ENCODE results near the gene SMDT1.
A peak's percentile ranks its signal among the peaks of the same experiment; 100 is the strongest.
"Not testable (repeated sequence)": the region's sequence is repeated elsewhere in the genome, so short reads cannot be mapped to it uniquely, and the experiment has no call there.

Gene SMDT1

GRCh38 chr22:42071508-42071907 lies 8.0 kb upstream of the SMDT1 start:
- not testable (repeated sequence) for H3K27ac ChIP-seq (ENCODE audit: low read depth, low read length, severe bottlenecking)

DNA sequence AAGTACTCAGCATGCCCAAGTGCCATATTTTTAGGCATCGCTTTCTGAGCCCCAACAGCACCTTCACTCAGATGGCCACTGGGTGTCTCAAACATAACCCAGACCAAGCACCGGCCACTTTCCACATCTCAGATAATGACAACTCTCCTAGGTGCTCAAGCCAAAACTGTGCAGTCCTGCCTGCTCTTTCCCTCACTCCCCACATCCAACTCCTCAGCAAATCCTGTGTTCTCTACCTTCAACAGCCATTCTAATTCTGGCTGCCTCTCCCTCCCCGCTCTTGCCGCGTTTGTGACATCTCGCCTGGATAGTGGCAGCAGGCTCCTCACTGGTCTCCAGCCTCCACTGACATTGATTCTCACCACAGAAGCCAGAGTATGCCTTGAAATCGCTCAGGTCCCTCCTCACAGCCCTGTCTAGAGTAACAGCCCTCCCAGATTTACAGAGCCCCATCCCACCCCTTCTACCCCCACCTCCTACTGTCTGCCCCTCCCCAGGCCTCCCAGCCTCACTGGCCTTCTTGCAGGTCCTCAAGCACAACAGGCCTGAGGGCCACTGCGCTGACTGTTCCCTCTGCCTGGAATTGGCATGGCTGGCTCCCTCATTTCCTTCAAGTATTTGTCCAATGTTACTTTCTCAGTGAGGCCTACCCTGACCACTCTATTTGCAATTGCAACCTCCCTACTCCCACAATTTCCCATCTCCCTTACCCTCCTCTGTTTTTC lies 6.7 kb upstream of the SMDT1 start:
- Histone ChIP-seq H3K4me3 (ENCODE audit: extremely low read depth, insufficient read depth, low read length, poor library complexity, severe bottlenecking) (no peak overlapping the region), H3K9me3 (ENCODE audit: control insufficient read depth, low read length) (no peaks in the 10 kb centered on the region)
- 80 to 84% methylated on average over 8 of the region's 8 CpGs for WGBS, 2 experiments (ENCODE audit: insufficient coverage in 2 of 2)

More at GRCh38 chr22:42071508-42071907, 8.0 kb upstream of the SMDT1 start:
- 87 to 91% methylated on average over 7 of the region's 7 CpGs for WGBS, 2 experiments (ENCODE audit: insufficient coverage in 2 of 2)
- not testable (repeated sequence) for H3K9me3 ChIP-seq (ENCODE audit: control insufficient read depth, low read length); H3K4me3 ChIP-seq (ENCODE audit: extremely low read depth, insufficient read depth, low read length, poor library complexity, severe bottlenecking); H3K4me1 ChIP-seq (ENCODE audit: control insufficient read depth, insufficient read depth, low read length, poor library complexity, severe bottlenecking)
- peaks cover 20% of the 10 kb centered on the region for H3K36me3 ChIP-seq (ENCODE audit: control insufficient read depth, insufficient read depth, low read length)

DNA sequence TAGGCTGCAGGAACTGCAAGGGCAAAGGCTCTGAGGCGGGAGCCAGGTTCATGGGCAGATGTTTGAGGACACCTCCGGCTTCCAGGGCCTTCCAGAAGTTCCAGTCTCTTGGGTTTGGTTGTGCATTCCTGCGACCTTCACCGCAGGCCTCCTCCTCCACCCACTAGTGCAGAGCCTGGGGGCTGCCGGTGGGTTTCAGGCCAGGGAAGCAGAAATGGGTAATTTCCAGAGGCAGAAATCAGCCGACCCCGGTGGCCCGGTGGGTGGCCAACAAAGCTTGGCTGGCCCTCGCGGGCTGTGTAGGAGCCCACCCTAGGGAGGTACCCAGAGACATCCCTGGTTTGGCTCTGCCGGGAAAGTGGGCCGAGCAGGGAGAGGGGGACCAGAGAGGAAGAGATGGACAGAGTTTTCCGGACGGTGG lies 5.9 kb upstream of the SMDT1 start:
- Histone ChIP-seq H3K36me3 (ENCODE audit: control insufficient read depth, insufficient read depth, low read length) (no peaks in the 10 kb centered on the region), H3K27ac (ENCODE audit: low read depth, low read length, severe bottlenecking) (no peak overlapping the region), H3K4me3 (ENCODE audit: extremely low read depth, insufficient read depth, low read length, poor library complexity, severe bottlenecking) (no peak overlapping the region), H3K9me3 (ENCODE audit: control insufficient read depth, low read length) (no peaks in the 10 kb centered on the region), H3K4me1 (ENCODE audit: control insufficient read depth, insufficient read depth, low read length, poor library complexity, severe bottlenecking) (no peaks in the 10 kb centered on the region)
- 92 to 95% methylated on average over 9 to 12 of the region's 14 CpGs for WGBS, 2 experiments (ENCODE audit: insufficient coverage in 2 of 2)

More for the DNA sequence above, 6.7 kb upstream of the SMDT1 start:
- Histone ChIP-seq H3K36me3 (ENCODE audit: control insufficient read depth, insufficient read depth, low read length) (peaks cover 8% of the 10 kb centered on the region), H3K4me1 (ENCODE audit: control insufficient read depth, insufficient read depth, low read length, poor library complexity, severe bottlenecking) (no peaks in the 10 kb centered on the region), H3K27ac (ENCODE audit: low read depth, low read length, severe bottlenecking) (no peak overlapping the region)

DNA sequence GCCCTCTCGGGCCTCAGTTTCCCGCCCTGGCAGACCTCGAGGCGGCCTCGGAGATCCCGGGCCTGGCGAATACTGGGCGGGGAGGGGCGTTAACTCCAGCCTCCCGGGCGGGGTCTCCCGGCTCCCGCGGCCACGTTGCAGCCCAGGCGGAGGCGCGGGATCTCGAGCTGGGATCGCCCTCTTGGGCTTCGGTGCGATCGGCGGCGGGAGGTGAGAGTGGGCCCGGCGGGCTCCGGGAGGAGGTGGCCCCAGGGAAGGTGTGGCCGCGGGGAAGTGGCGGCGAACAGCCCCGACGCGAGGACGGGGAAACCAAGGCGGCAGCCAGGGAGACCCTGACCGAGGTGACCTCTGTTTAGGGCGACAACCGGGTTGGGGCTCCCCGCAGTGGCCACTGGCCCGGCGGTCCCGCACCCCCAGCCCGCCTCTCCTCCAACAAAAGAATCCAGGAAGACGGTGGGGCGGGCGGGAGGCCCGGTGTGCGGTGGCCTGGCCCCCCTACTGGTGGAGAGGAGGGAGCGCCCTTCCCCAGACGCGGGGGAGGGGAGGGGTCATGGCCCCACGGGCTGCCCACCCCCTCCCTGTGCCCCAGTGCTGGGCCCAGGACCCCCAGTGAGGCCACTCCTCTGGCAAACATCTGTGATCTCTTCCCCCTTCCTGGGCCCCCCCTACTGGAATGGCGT lies 5.2 kb upstream of the SMDT1 start, which contains the start of gene PHETA2:
PHETA2 (plus strand) TSS at position 117 of the 680 bp plus-strand sequence. CDS start 3,046 bp downstream, outside the sequence.
- no peaks in the 10 kb centered on the region for H3K36me3 ChIP-seq (ENCODE audit: control insufficient read depth, insufficient read depth, low read length)
- H3K4me3 ChIP-seq (ENCODE audit: extremely low read depth, insufficient read depth, low read length, poor library complexity, severe bottlenecking): peak within 1 kb of the TSS; percentile 22
- WGBS, 2 experiments (ENCODE audit: insufficient coverage in 2 of 2): 20 to 30% methylated on average over 30 to 43 of the region's 55 CpGs
- no peak within 1 kb of the TSS for H3K27ac ChIP-seq (ENCODE audit: low read depth, low read length, severe bottlenecking)
- H3K4me1 ChIP-seq (ENCODE audit: control insufficient read depth, insufficient read depth, low read length, poor library complexity, severe bottlenecking): peaks cover 3% of the 10 kb centered on the region
- H3K9me3 ChIP-seq (ENCODE audit: control insufficient read depth, low read length): no peaks in the 10 kb centered on the region

- H3K27ac ChIP-seq (ENCODE audit: low read depth, low read length, severe bottlenecking): no peak overlapping the region
Observed at GRCh38 chr22:42074846-42075676, 4.4 kb upstream of the SMDT1 start.

DNA sequence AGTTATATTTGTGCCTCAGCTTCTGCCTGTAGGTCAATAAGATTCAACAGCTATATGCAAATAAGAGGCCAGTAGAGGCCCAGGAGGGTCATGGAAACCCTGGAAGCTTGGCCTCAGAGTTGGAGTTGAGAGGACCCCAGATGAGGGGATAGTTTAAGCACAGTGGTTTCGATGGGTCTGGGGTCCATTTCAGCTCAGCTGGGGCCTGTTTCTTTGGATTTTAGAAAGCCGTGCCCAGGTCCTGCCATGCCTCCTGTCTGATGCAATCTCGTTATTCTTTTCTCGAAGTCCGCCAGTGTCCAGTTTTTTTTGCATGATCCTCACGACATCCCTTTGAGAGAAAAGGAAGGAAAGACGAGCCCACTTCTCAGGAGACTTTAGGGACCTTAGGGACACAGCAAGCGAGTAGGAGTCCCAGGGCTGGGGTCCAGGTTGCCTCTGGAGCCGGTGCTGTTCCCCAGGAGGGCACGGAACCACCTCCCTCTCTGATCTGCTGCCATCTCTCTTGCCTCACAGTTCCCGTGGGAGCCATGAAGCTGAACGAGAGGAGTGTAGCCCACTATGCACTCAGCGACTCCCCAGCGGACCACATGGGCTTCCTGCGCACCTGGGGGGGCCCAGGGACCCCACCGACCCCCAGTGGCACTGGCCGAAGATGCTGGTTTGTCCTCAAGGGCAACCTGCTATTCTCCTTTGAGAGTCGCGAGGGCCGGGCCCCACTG lies 2.6 kb upstream of the SMDT1 start:
- WGBS, 2 experiments (ENCODE audit: insufficient coverage in 2 of 2): 94 to 96% methylated on average over 19 to 20 of the region's 20 CpGs

More at GRCh38 chr22:42074846-42075676, 4.4 kb upstream of the SMDT1 start:
- no peaks in the 10 kb centered on the region for H3K9me3 ChIP-seq (ENCODE audit: control insufficient read depth, low read length)
- H3K4me1 ChIP-seq (ENCODE audit: control insufficient read depth, insufficient read depth, low read length, poor library complexity, severe bottlenecking): peaks cover 3% of the 10 kb centered on the region
- peak overlapping the region; percentile 22 for H3K4me3 ChIP-seq (ENCODE audit: extremely low read depth, insufficient read depth, low read length, poor library complexity, severe bottlenecking)
- H3K36me3 ChIP-seq (ENCODE audit: control insufficient read depth, insufficient read depth, low read length): no peaks in the 10 kb centered on the region
- WGBS, 2 experiments (ENCODE audit: insufficient coverage in 2 of 2): 95 to 98% methylated on average over 6 of the region's 9 CpGs

GRCh38 chr22:42077486-42078125 lies 1.9 kb upstream of the SMDT1 start:
- H3K4me1 ChIP-seq (ENCODE audit: control insufficient read depth, insufficient read depth, low read length, poor library complexity, severe bottlenecking): peaks cover 3% of the 10 kb centered on the region
- H3K36me3 ChIP-seq (ENCODE audit: control insufficient read depth, insufficient read depth, low read length): peaks cover 11% of the 10 kb centered on the region
- H3K9me3 ChIP-seq (ENCODE audit: control insufficient read depth, low read length): no peaks in the 10 kb centered on the region
- WGBS, 2 experiments (ENCODE audit: insufficient coverage in 2 of 2): 93 to 94% methylated on average over 21 of the region's 21 CpGs
- H3K4me3 ChIP-seq (ENCODE audit: extremely low read depth, insufficient read depth, low read length, poor library complexity, severe bottlenecking): no peak overlapping the region
- no peak overlapping the region for H3K27ac ChIP-seq (ENCODE audit: low read depth, low read length, severe bottlenecking)

More for the DNA sequence above, 2.6 kb upstream of the SMDT1 start:
- H3K9me3 ChIP-seq (ENCODE audit: control insufficient read depth, low read length): no peaks in the 10 kb centered on the region
- peaks cover 3% of the 10 kb centered on the region for H3K4me1 ChIP-seq (ENCODE audit: control insufficient read depth, insufficient read depth, low read length, poor library complexity, severe bottlenecking)
- H3K4me3 ChIP-seq (ENCODE audit: extremely low read depth, insufficient read depth, low read length, poor library complexity, severe bottlenecking): no peak overlapping the region
- peaks cover 4% of the 10 kb centered on the region for H3K36me3 ChIP-seq (ENCODE audit: control insufficient read depth, insufficient read depth, low read length)
- H3K27ac ChIP-seq (ENCODE audit: low read depth, low read length, severe bottlenecking): no peak overlapping the region

DNA sequence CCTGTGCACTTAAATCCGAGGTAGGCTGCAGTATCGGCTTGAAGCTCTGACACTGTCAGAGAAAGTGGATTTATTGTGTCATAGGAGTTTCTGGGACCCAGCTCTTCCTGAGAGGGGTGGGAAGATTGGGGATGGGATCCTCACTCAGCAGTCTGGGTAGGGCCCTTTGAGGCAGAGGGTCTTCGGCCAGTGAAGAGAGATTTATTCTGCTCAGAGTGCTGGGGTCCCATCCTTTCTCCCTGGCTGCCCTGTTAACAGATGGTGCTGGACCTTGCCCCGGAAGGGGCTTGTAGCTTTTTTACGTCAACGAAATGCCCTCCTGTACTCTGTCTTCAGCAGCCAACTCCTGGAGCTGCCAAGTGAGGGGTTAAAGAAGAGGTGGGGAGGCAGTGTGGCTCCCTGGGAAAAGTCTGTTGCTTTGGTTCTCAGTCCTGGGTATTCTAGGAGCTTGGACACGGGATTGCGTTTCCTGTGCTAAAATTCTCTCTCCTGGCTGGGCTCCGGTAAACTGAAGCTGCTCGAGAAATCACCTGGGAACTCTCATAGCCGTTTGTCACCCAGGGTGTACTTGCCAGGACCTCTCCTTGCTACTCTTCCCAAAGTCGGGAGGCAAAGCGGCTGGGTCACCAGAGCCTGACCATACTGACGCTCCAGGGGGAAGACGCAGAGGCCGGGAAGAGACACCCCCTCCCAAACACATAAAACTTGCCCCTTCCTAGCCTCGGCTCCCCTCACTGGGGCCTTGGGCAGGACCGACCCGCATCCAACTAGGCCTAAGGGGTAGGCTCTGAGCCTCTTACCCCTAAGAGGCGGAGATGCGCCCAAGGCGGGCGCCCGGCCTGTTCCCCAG lies 806 bp upstream of the SMDT1 start:
- Histone ChIP-seq H3K36me3 (ENCODE audit: control insufficient read depth, insufficient read depth, low read length) (peaks cover 21% of the 10 kb centered on the region), H3K4me3 (ENCODE audit: extremely low read depth, insufficient read depth, low read length, poor library complexity, severe bottlenecking) (peak overlapping the region; percentile 64), H3K4me1 (ENCODE audit: control insufficient read depth, insufficient read depth, low read length, poor library complexity, severe bottlenecking) (peaks cover 3% of the 10 kb centered on the region), H3K27ac (ENCODE audit: low read depth, low read length, severe bottlenecking) (peak overlapping the region; percentile 95), H3K9me3 (ENCODE audit: control insufficient read depth, low read length) (no peaks in the 10 kb centered on the region)
- 87 to 88% methylated on average over 15 to 17 of the region's 24 CpGs for WGBS, 2 experiments (ENCODE audit: insufficient coverage in 2 of 2)

DNA sequence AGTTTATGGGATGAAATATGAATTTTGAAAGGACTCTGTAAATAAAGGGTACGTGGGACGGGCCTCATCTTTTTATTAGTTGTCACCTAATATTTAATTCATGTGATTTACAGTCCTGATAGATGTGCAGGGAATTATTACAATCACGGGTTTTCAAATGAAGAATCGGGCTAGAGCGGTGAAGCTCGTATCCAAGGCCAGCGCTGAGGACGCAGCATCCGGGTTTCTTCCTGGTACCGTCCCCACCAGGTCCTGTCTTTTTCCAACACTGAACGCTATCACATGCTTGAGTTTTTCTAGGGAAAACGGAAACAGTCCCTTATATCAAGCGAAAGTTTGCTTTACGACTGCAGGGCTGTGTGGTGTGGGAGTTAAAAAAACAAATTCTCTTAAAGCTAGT lies 787 bp downstream of the SMDT1 start:
- no peaks in the 10 kb centered on the region for H3K9me3 ChIP-seq (ENCODE audit: control insufficient read depth, low read length)
- H3K36me3 ChIP-seq (ENCODE audit: control insufficient read depth, insufficient read depth, low read length): peaks cover 37% of the 10 kb centered on the region
- peak overlapping the region; percentile 95 for H3K27ac ChIP-seq (ENCODE audit: low read depth, low read length, severe bottlenecking)
- 37 to 47% methylated on average over 9 to 10 of the region's 14 CpGs for WGBS, 2 experiments (ENCODE audit: insufficient coverage in 2 of 2)
- peak overlapping the region; percentile 64 for H3K4me3 ChIP-seq (ENCODE audit: extremely low read depth, insufficient read depth, low read length, poor library complexity, severe bottlenecking)
- H3K4me1 ChIP-seq (ENCODE audit: control insufficient read depth, insufficient read depth, low read length, poor library complexity, severe bottlenecking): peaks cover 3% of the 10 kb centered on the region
